HepG2 (cell line): ENCODE measurements around the gene SCFD2.

ENCODE experiments used
- ARID2 ChIP-seq: sonication (generic); formaldehyde crosslinking; IDR thresholded peaks from 2 replicates; pipeline ENCODE4 v1.8.1; 2022; ENCODE audit warnings: mild to moderate bottlenecking, missing genetic modification reagents, borderline replicate concordance
- HIC2 ChIP-seq: sonication (generic); formaldehyde crosslinking; IDR thresholded peaks from 2 replicates; pipeline ENCODE4 v1.9.0; 2022; ENCODE audit warnings: low read depth, missing genetic modification reagents
- REST ChIP-seq, 2 experiments: IDR thresholded peaks; 2 replicates each; pipeline ENCODE4 v1.6.1; 2011 to 2012; ENCODE audit warnings: low read length in 2 of 2, borderline replicate concordance in 1 of 2, low read depth in 1 of 2, mild to moderate bottlenecking in 1 of 2, moderate library complexity in 1 of 2
- ZNF274 ChIP-seq: sonication (generic); formaldehyde crosslinking; IDR thresholded peaks from 2 replicates; pipeline ENCODE4 v1.5.1; 2020; ENCODE audit warnings: mild to moderate bottlenecking, missing genetic modification reagents
- ZNF282 ChIP-seq: fragments of 450-650 bp; IDR thresholded peaks from 2 replicates; pipeline ENCODE4 v1.6.1; 2018; ENCODE audit not compliant: partially characterized antibody

GRCh38 chr4:53307210-53307609, 58.7 kb downstream of the SCFD2 start:
- no peak for TF ChIP-seq ZNF274 (CRISPR knock-in tag)
- TF ChIP-seq REST (IDR thresholded peaks at IDR 0.05; ENCODE audit: borderline replicate concordance in 1 of 2, low read depth in 1 of 2, low read length in 2 of 2): no peak
- TF ChIP-seq ZNF282: no peak
- no peak for TF ChIP-seq HIC2 (CRISPR knock-in tag)
- no peak for TF ChIP-seq ARID2 (CRISPR knock-in tag)
